H9 (cell line): Measurements from ENCODE around the gene NRXN3. TPM values are rescaled to one million over a fixed set of nuclear protein-coding genes. Genes with fewer than 3 reads are reported as not detected.

Experiments used
- DNase-seq: peaks from one replicate; pipeline ENCODE4 v3.0.0-alpha.2; 2017
- H2AFZ ChIP-seq: one replicate; pipeline ENCODE4 v1.6.1; 2013; ENCODE audit warnings: mild to moderate bottlenecking, low read length, control low read depth, moderate library complexity
- H2AK5ac ChIP-seq: 2 replicates; pipeline ENCODE4 v1.6.1; 2013; ENCODE audit warnings: low read length, control low read depth, mixed read lengths; ENCODE audit not compliant: insufficient read length
- H2BK120ac ChIP-seq: one replicate; pipeline ENCODE4 v1.6.1; 2013; ENCODE audit warnings: low read depth, mild to moderate bottlenecking, low read length, control low read depth, inconsistent platforms; ENCODE audit not compliant: poor library complexity, severe bottlenecking
- H2BK12ac ChIP-seq: 2 replicates; pipeline ENCODE4 v1.6.1; 2013; ENCODE audit warnings: low read length, control low read depth, mixed read lengths, low read depth; ENCODE audit not compliant: insufficient read length
- H2BK15ac ChIP-seq: 2 replicates; pipeline ENCODE4 v1.6.1; 2013; ENCODE audit warnings: low read depth, low read length, control low read depth
- H2BK20ac ChIP-seq: one replicate; pipeline ENCODE4 v1.6.1; 2013; ENCODE audit warnings: low read depth, mild to moderate bottlenecking, low read length, control low read depth, inconsistent platforms; ENCODE audit not compliant: poor library complexity, severe bottlenecking
- H2BK5ac ChIP-seq: 2 replicates; pipeline ENCODE4 v1.6.1; 2013; ENCODE audit warnings: low read length, control low read depth, mixed read lengths; ENCODE audit not compliant: insufficient read length
- H3K14ac ChIP-seq: 2 replicates; pipeline ENCODE4 v1.6.1; 2013; ENCODE audit warnings: low read length, control low read depth; ENCODE audit not compliant: insufficient read depth
- H3K18ac ChIP-seq: 2 replicates; pipeline ENCODE4 v1.6.1; 2013; ENCODE audit warnings: low read depth, mild to moderate bottlenecking, mixed read lengths, low read length, control low read depth; ENCODE audit not compliant: insufficient read length
- H3K23ac ChIP-seq: 2 replicates; pipeline ENCODE4 v1.6.1; 2013; ENCODE audit warnings: low read length, control low read depth, mixed read lengths, low read depth; ENCODE audit not compliant: insufficient read length
- H3K23me2 ChIP-seq: 2 replicates; pipeline ENCODE4 v1.6.1; 2013; ENCODE audit warnings: low read depth, mild to moderate bottlenecking, mixed read lengths, low read length, control low read depth; ENCODE audit not compliant: insufficient read length, poor library complexity, severe bottlenecking
- H3K27ac ChIP-seq: 2 replicates; pipeline ENCODE4 v1.5.1; 2013; ENCODE audit warnings: low read length, control low read depth, mixed read lengths, low read depth; ENCODE audit not compliant: insufficient read length
- H3K27me3 ChIP-seq: 2 replicates; pipeline ENCODE4 v1.6.1; 2013; ENCODE audit warnings: low read length, control low read depth, inconsistent platforms; ENCODE audit not compliant: insufficient read depth
- H3K4ac ChIP-seq: 2 replicates; pipeline ENCODE4 v1.6.1; 2013; ENCODE audit warnings: low read depth, mild to moderate bottlenecking, control low read depth, inconsistent platforms, low read length, moderate library complexity
- H3K4me1 ChIP-seq: 2 replicates; pipeline ENCODE4 v1.6.1; 2013; ENCODE audit warnings: low read length, control low read depth, inconsistent platforms; ENCODE audit not compliant: insufficient read depth
- H3K4me2 ChIP-seq: 2 replicates; pipeline ENCODE4 v1.6.1; 2013; ENCODE audit warnings: low read length, control low read depth, mixed read lengths; ENCODE audit not compliant: insufficient read length, insufficient read depth
- H3K56ac ChIP-seq: 2 replicates; pipeline ENCODE4 v1.6.1; 2013; ENCODE audit warnings: low read depth, mild to moderate bottlenecking, mixed read lengths, low read length, control low read depth; ENCODE audit not compliant: insufficient read length
- H3K79me1 ChIP-seq: 2 replicates; pipeline ENCODE4 v1.6.1; 2013; ENCODE audit warnings: low read depth, mild to moderate bottlenecking, moderate library complexity, low read length, control low read depth, inconsistent platforms; ENCODE audit not compliant: insufficient read depth, poor library complexity, severe bottlenecking
- H3K79me2 ChIP-seq: 2 replicates; pipeline ENCODE4 v1.6.1; 2013; ENCODE audit warnings: low read length, control low read depth, inconsistent platforms; ENCODE audit not compliant: insufficient read depth
- H3K9ac ChIP-seq: 2 replicates; pipeline ENCODE4 v1.6.1; 2013; ENCODE audit warnings: low read length, control low read depth, mixed read lengths; ENCODE audit not compliant: insufficient read length; ENCODE audit errors: extremely low read depth
- H3K9me3 ChIP-seq: one replicate; pipeline ENCODE4 v1.6.1; 2013; ENCODE audit warnings: low read depth, low read length, inconsistent platforms; ENCODE audit not compliant: control insufficient read depth
- H3T11ph ChIP-seq: one replicate; pipeline ENCODE4 v1.6.1; 2013; ENCODE audit warnings: mild to moderate bottlenecking, low read length, control low read depth, inconsistent platforms
- H4K20me1 ChIP-seq: one replicate; pipeline ENCODE4 v1.6.1; 2013; ENCODE audit not compliant: control insufficient read depth, insufficient read length, insufficient read depth
- H4K5ac ChIP-seq: 2 replicates; pipeline ENCODE4 v1.6.1; 2013; ENCODE audit warnings: low read depth, mild to moderate bottlenecking, mixed read lengths, low read length, control low read depth; ENCODE audit not compliant: insufficient read length
- H4K8ac ChIP-seq: replicated peaks from 2 replicates; pipeline ENCODE4 v1.6.1; 2013; ENCODE audit warnings: low read length, control low read depth, mixed read lengths, low read depth; ENCODE audit not compliant: insufficient read length
- H4K91ac ChIP-seq: 2 replicates; pipeline ENCODE4 v1.6.1; 2013; ENCODE audit warnings: low read depth, mild to moderate bottlenecking, moderate library complexity, mixed read lengths, low read length, control low read depth; ENCODE audit not compliant: insufficient read length
- H3K27ac Mint-ChIP-seq, 3 experiments: 2 replicates in 2 of 3; 3 replicates in 1 of 3; pipeline ENCODE4 v1.8.0; 2020 to 2021; ENCODE audit warnings: mixed read lengths in 3 of 3, mild to moderate bottlenecking in 1 of 3, moderate library complexity in 1 of 3
- H3K27me3 Mint-ChIP-seq: 2 replicates; pipeline ENCODE4 v1.8.0; 2021; ENCODE audit warnings: low read depth, mild to moderate bottlenecking, moderate library complexity, mixed read lengths
- H3K36me3 Mint-ChIP-seq, 3 experiments: 2 replicates in 2 of 3; 3 replicates in 1 of 3; pipeline ENCODE4 v1.8.0; 2020 to 2021; ENCODE audit warnings: low read depth in 3 of 3, mixed read lengths in 3 of 3; ENCODE audit not compliant: insufficient read depth in 1 of 3
- H3K4me1 Mint-ChIP-seq, 2 experiments: 2 replicates each; pipeline ENCODE4 v1.8.0; 2020; ENCODE audit warnings: mixed read lengths in 2 of 2
- H3K4me3 Mint-ChIP-seq, 2 experiments: 2 replicates in 1 of 2; 3 replicates in 1 of 2; pipeline ENCODE4 v1.8.0; 2020 to 2021; ENCODE audit warnings: mild to moderate bottlenecking in 2 of 2, mixed read lengths in 2 of 2, moderate library complexity in 1 of 2
- H3K9me3 Mint-ChIP-seq, 2 experiments: 2 replicates in 1 of 2; 3 replicates in 1 of 2; pipeline ENCODE4 v1.8.0; 2020; ENCODE audit warnings: mild to moderate bottlenecking in 2 of 2, mixed read lengths in 2 of 2, moderate library complexity in 1 of 2
- CTCF ChIP-seq: fragments of 200-600 bp; sonication (generic); conservative IDR thresholded peaks from 3 replicates; pipeline ENCODE4 v1.8.0; 2021; ENCODE audit warnings: antibody characterized with exemption, mild to moderate bottlenecking
- WGBS: extraction: QIAGEN DNeasy Blood & Tissue Kit; methylation state at CpG from one replicate; pipeline ENCODE4 v1.1.7; 2013; ENCODE audit warnings: missing lambda C conversion rate, low lambda C conversion rate, mixed read lengths; ENCODE audit not compliant: insufficient read length; ENCODE audit errors: extremely low coverage; 5-methylcytosine and 5-hydroxymethylcytosine counted together
- total RNA-seq: library from RNA; stranded (reverse); gene quantifications from 2 replicates; pipeline ENCODE4 v1.2.1, GENCODE V29; 2021

NRXN3 gene
- total RNA-seq, 1 experiment from 2014 or later: 1.8 TPM

GRCh38 chr14:79702197-79702596, 1532.0 kb downstream of the NRXN3 start:
- Mint-ChIP-seq H3K4me3 (no peak overlapping the region), H3K36me3 (no peaks in the 10 kb centered on the region), H3K9me3 (no peaks in the 10 kb centered on the region), H3K4me1 (no peaks in the 10 kb centered on the region), H3K27me3 (no peaks in the 10 kb centered on the region), H3K27ac (no peak overlapping the region)
- Histone ChIP-seq H3K4ac (no peak overlapping the region), H3K23me2 (no peaks in the 10 kb centered on the region), H3K4me1 (no peaks in the 10 kb centered on the region), H2BK120ac (no peak overlapping the region), H2BK5ac (no peak overlapping the region), H4K20me1 (no peaks in the 10 kb centered on the region), H4K5ac (no peak overlapping the region), H3K9me3 (no peaks in the 10 kb centered on the region), H2BK12ac (no peak overlapping the region), H3K79me2 (no peaks in the 10 kb centered on the region), H4K8ac (no peak overlapping the region), H2AFZ (no peak overlapping the region), H3K27ac (no peak overlapping the region), H3K56ac (no peak overlapping the region), H2BK15ac (no peak overlapping the region), H3K14ac (no peak overlapping the region), H3K23ac (no peak overlapping the region), H3T11ph (no peak overlapping the region), H3K27me3 (no peaks in the 10 kb centered on the region), H3K79me1 (no peaks in the 10 kb centered on the region), H4K91ac (no peak overlapping the region), H3K18ac (no peak overlapping the region), H3K4me2 (no peak overlapping the region), H2BK20ac (no peak overlapping the region), H3K9ac (no peak overlapping the region), H2AK5ac (no peak overlapping the region)
- no peak for DNase-seq
- no CpG with 5 or more reads among the region's 1 CpG for WGBS
- TF ChIP-seq CTCF: no peak
